Hindlimb muscle (tissue), 1 donor: ENCODE results near the gene CYTIP. TPM values are rescaled to one million over a fixed set of nuclear protein-coding genes. Genes with fewer than 3 reads are reported as not detected.

Experiments
- DNase-seq: peaks from one replicate; pipeline ENCODE4 v3.0.0-alpha.2; 2013
- polyA plus RNA-seq: library from polyadenylated mRNA; unstranded; fragments of 120-200 nt; gene quantifications from one replicate; pipeline ENCODE4 v1.2.1, GENCODE V29; 2013; ENCODE audit not compliant: insufficient read length

The CYTIP gene
- polyA plus RNA-seq, 1 donor = 0.94 TPM

- DNase-seq = no peak
Measured at GRCh38 chr2:157460897-157461296, 17.0 kb upstream of the CYTIP start.

- DNase-seq = no peak
Measured at GRCh38 chr2:157460384-157460837, 16.5 kb upstream of the CYTIP start.

- DNase-seq = no peak
Measured at GRCh38 chr2:157459486-157459885, 15.6 kb upstream of the CYTIP start.

- DNase-seq = no peak
Measured at GRCh38 chr2:157447741-157448140, 3.9 kb upstream of the CYTIP start.

- DNase-seq = no peak
Measured at GRCh38 chr2:157447031-157447430, 3.1 kb upstream of the CYTIP start.

- no peak for DNase-seq
Measured at GRCh38 chr2:157444641-157445040, 752 bp upstream of the CYTIP start.

- DNase-seq = no peak
Measured at GRCh38 chr2:157443090-157443489, 799 bp downstream of the CYTIP start.

- DNase-seq = no peak
Measured at GRCh38 chr2:157442636-157443035, 1.3 kb downstream of the CYTIP start.

GRCh38 chr2:157442191-157442590, 1.7 kb downstream of the CYTIP start:
- DNase-seq = no peak

GRCh38 chr2:157441072-157441454, 2.8 kb downstream of the CYTIP start:
- no peak for DNase-seq

GRCh38 chr2:157440404-157441071, 3.4 kb downstream of the CYTIP start:
- no peak for DNase-seq

- no peak for DNase-seq
Measured at GRCh38 chr2:157439824-157440186, 4.1 kb downstream of the CYTIP start.

- DNase-seq = no peak
Measured at GRCh38 chr2:157438863-157439823, 4.7 kb downstream of the CYTIP start.

GRCh38 chr2:157433394-157433793, 10.5 kb downstream of the CYTIP start:
- no peak for DNase-seq

- no peak for DNase-seq
Measured at GRCh38 chr2:157432475-157433106, 11.3 kb downstream of the CYTIP start.

- DNase-seq = no peak
Measured at GRCh38 chr2:157431176-157431575, 12.7 kb downstream of the CYTIP start.

- DNase-seq = no peak
Measured at GRCh38 chr2:157428500-157429175, 15.3 kb downstream of the CYTIP start.

- DNase-seq = no peak
Measured at GRCh38 chr2:157427922-157428303, 16.0 kb downstream of the CYTIP start.

GRCh38 chr2:157427003-157427921, 16.6 kb downstream of the CYTIP start:
- DNase-seq = no peak

GRCh38 chr2:157426477-157426994, 17.4 kb downstream of the CYTIP start:
- DNase-seq = no peak

- DNase-seq = no peak
Measured at GRCh38 chr2:157424374-157424773, 19.5 kb downstream of the CYTIP start.
